Measurements from ENCODE around the gene IFT80.

The IFT80 gene

DNA sequence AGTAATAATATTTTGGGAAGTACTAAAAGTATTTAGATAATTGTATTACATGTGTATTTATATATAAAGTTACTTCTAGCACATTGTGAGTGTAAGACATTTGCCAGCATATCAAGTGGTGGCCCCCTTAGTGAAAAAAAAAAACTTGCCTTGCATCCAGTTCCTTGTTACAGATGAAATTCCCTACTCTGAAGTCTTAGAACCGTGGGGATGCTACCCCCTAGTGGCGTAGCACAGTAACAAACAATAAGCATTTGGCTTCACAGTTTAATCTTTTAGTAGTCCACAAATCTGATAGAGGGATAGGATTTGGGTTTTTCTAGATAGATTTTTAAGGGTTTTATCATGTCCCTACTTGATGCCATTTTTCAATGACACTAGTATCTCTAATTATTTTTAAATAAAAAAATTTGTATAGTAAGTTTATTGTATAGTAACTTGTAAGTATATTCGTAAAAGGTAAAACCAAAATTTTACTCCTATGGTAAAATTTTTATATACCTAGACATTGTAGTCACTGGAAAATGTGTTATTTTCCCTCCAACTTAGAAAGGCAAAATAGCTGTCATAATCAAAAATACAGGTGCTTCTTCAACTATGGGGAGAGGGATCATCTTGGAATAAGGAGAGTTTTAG lies 14.7 kb upstream of the IFT80 start:
- no peak overlapping the region for H2AFZ ChIP-seq (ENCODE audit: low read depth, low read length, severe bottlenecking)
- no peak overlapping the region for H3K9ac ChIP-seq (ENCODE audit: low read length)
- no peaks in the 10 kb centered on the region for H3K9me2 ChIP-seq (replicated peaks; ENCODE audit: insufficient read depth, low read length)
- peaks cover 94% of the 10 kb centered on the region for H3F3A ChIP-seq (ENCODE audit: insufficient read depth)
- H3K79me2 ChIP-seq (ENCODE audit: insufficient read depth, low read length): peaks cover 92% of the 10 kb centered on the region
- no peak overlapping the region for H3K4me3 ChIP-seq (ENCODE audit: insufficient read depth, low read length, poor library complexity, severe bottlenecking)
- peaks cover 71% of the 10 kb centered on the region for H4K20me1 ChIP-seq (ENCODE audit: low read depth, low read length)
- H3K9me3 ChIP-seq (ENCODE audit: insufficient read depth, low read length): no peaks in the 10 kb centered on the region
- no peak for TF ChIP-seq EZH2phosphoT487 (conservative IDR thresholded peaks at IDR 0.05; ENCODE audit: low read length)
- TF ChIP-seq, protein P1, sequence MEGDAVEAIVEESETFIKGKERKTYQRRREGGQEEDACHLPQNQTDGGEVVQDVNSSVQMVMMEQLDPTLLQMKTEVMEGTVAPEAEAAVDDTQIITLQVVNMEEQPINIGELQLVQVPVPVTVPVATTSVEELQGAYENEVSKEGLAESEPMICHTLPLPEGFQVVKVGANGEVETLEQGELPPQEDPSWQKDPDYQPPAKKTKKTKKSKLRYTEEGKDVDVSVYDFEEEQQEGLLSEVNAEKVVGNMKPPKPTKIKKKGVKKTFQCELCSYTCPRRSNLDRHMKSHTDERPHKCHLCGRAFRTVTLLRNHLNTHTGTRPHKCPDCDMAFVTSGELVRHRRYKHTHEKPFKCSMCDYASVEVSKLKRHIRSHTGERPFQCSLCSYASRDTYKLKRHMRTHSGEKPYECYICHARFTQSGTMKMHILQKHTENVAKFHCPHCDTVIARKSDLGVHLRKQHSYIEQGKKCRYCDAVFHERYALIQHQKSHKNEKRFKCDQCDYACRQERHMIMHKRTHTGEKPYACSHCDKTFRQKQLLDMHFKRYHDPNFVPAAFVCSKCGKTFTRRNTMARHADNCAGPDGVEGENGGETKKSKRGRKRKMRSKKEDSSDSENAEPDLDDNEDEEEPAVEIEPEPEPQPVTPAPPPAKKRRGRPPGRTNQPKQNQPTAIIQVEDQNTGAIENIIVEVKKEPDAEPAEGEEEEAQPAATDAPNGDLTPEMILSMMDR (IDR thresholded peaks at IDR 0.05; ENCODE audit: insufficient read depth, low read length, poor library complexity, severe bottlenecking): peak; percentile 81
- no peaks in the 10 kb centered on the region for H3K27me3 ChIP-seq (ENCODE audit: low read length)
- H3K36me3 ChIP-seq (ENCODE audit: low read length): peaks cover 93% of the 10 kb centered on the region
- no peak overlapping the region; the same call in 1 of the 2 replicates for H3K27ac ChIP-seq (ENCODE audit: low read depth, low read length)
- H3K4me2 ChIP-seq (ENCODE audit: low read depth, low read length, poor library complexity, severe bottlenecking): no peak overlapping the region

DNA sequence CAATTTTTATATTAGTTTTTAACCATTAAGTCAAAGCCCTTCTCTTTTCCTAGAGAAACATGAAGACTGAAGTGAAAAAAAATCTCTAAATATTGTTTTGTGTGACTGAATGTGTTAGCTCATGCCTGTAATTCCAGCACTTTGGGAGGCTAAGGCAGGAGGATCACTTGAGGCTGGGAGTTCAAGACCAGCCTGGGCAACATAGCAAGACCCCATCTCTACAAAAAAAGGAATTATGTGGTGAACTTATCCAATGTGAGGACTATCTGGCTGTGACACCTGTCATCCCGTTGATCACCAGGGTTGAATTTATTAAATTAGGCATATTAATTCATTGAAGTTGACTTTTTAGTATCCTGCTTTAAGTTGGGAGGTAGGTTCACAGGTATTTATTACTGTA lies 13.5 kb upstream of the IFT80 start:
- Histone ChIP-seq H3K27ac (ENCODE audit: low read depth, low read length) (no peak overlapping the region), H3K9me3 (ENCODE audit: insufficient read depth, low read length) (no peaks in the 10 kb centered on the region), H3K27me3 (ENCODE audit: low read length) (no peaks in the 10 kb centered on the region), H3K9ac (ENCODE audit: low read length) (no peak overlapping the region), H3K36me3 (ENCODE audit: low read length) (peaks cover 92% of the 10 kb centered on the region), H2AFZ (ENCODE audit: low read depth, low read length, severe bottlenecking) (no peak overlapping the region), H3K4me3 (ENCODE audit: insufficient read depth, low read length, poor library complexity, severe bottlenecking) (no peak overlapping the region), H3F3A (ENCODE audit: insufficient read depth) (peaks cover 97% of the 10 kb centered on the region), H3K4me2 (ENCODE audit: low read depth, low read length, poor library complexity, severe bottlenecking) (no peak overlapping the region), H4K20me1 (ENCODE audit: low read depth, low read length) (peaks cover 72% of the 10 kb centered on the region), H3K79me2 (ENCODE audit: insufficient read depth, low read length) (peaks cover 93% of the 10 kb centered on the region), H3K9me2 (replicated peaks; ENCODE audit: insufficient read depth, low read length) (no peaks in the 10 kb centered on the region)
- TF ChIP-seq, protein P1 (IDR thresholded peaks at IDR 0.05; ENCODE audit: insufficient read depth, low read length, poor library complexity, severe bottlenecking): no peak
- no peak for TF ChIP-seq EZH2phosphoT487 (conservative IDR thresholded peaks at IDR 0.05; ENCODE audit: low read length)

DNA sequence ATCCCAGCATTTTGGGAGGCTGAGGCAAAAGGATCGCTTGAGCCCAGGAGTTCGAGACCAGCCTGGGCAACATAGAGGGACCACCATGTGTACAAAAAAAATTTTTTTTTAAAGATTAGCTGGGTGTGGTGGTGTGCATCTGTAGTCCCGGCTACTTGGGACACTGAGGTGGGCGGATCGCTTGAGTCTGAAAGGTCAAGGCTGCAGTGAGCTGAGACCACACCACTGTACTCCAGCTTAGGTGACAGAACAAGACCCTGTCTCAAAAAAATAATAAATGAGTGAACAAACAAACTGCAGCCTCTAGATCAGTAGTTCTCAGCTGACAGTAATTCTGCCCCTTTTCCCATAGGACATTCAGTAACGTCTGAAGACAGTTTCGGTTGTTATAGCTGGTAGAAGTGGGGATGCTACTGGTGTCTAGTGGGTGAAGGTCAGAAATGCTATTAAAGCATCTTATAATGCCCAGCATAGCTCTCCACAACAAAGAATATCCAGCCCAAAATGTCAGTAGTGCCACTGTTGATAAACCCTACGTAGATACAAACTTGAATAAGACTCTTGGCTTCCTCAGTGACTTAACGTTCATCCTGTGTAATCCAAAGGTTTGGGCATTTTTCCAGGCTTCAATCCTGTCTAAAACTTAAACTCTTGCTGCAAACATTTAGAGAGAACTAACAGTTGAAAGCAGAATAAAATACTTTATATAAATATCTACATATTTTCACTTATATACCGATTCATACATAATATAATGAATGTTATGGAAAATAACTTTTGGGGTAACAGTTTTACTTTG lies 11.0 kb upstream of the IFT80 start:
- no peak overlapping the region for H3K9ac ChIP-seq (ENCODE audit: low read length)
- H3K4me2 ChIP-seq (ENCODE audit: low read depth, low read length, poor library complexity, severe bottlenecking): no peak overlapping the region
- no peaks in the 10 kb centered on the region for H3K9me3 ChIP-seq (ENCODE audit: insufficient read depth, low read length)
- TF ChIP-seq, protein P1 (IDR thresholded peaks at IDR 0.05; ENCODE audit: insufficient read depth, low read length, poor library complexity, severe bottlenecking): no peak
- no peak for TF ChIP-seq EZH2phosphoT487 (conservative IDR thresholded peaks at IDR 0.05; ENCODE audit: low read length)
- H2AFZ ChIP-seq (ENCODE audit: low read depth, low read length, severe bottlenecking): no peak overlapping the region
- H3K79me2 ChIP-seq (ENCODE audit: insufficient read depth, low read length): peaks cover 93% of the 10 kb centered on the region
- no peaks in the 10 kb centered on the region for H3K9me2 ChIP-seq (replicated peaks; ENCODE audit: insufficient read depth, low read length)
- H3K27me3 ChIP-seq (ENCODE audit: low read length): no peaks in the 10 kb centered on the region
- peaks cover 90% of the 10 kb centered on the region for H3K36me3 ChIP-seq (ENCODE audit: low read length)
- peaks cover 71% of the 10 kb centered on the region for H4K20me1 ChIP-seq (ENCODE audit: low read depth, low read length)
- no peak overlapping the region for H3K4me3 ChIP-seq (ENCODE audit: insufficient read depth, low read length, poor library complexity, severe bottlenecking)
- peak overlapping the region; percentile 3; the same call in 1 of the 2 replicates for H3K27ac ChIP-seq (ENCODE audit: low read depth, low read length)
- peaks cover 97% of the 10 kb centered on the region for H3F3A ChIP-seq (ENCODE audit: insufficient read depth)
